RKO (cell line): ENCODE data around the gene PUS1.
"Not testable (repeated sequence)": the region's sequence is repeated elsewhere in the genome, so short reads cannot be mapped to it uniquely, and the experiment has no call there.

Source experiments
- DNase-seq: peaks from one replicate; pipeline ENCODE4 v3.0.0-alpha.2; 2016; ENCODE audit warnings: low spot score

The PUS1 gene

DNA sequence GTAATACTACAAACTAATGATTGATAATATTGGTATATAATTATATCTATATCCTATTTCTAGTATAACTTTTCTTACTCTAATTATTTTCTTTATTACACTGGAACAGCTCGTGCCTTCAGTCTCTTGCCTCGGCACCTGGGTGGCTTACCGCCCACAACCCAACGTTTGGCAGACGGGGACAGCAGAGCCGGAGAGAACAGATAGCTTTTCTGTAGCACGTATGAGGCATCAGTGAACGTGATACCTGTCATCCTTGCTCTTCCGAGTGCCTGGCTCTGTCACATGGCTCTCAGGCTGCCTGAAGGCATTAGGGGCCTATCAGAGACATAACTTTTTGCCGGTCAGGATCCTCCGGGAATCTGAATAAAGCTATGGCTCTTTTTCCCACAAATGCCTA, 5.5 kb downstream of the PUS1 start:
- DNase-seq: no peak

DNA sequence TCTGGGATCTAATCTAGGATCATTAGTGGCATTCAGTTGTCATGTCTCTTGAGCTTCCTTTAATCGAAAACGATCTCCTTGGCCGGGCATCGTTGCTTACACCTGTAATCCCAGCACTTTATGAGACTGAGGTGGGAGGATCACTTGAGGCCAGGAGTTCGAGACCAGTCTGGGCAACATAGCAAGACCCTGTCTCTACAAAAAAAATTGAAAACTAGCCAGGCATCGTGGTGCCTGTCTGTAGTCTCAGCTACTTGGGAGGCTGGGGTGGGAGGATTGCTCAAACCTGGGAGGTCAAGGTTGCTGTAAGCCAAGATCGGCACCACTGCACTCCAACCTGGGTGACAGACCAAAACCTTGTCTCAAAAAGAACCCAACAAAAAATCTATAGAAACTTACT, 9.0 kb downstream of the PUS1 start:
- no peak for DNase-seq

DNA sequence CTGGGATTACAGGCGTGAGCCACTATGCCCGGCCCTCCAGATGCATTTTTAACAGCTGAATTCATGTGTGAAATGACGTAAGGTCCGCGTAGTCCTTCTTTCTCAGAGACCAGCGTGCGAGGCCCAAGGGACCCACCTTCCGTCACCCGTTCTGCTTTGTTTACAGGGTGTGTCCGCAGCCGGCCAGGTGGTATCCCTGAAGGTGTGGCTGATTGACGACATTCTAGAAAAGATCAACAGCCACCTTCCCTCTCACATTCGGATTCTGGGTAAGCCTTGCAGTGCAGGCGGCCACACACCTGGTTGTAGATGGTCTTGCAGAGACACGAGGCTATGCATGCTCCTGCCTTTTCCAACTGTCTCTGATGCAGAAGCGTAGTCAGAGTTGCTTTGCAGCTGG, 9.9 kb downstream of the PUS1 start:
- DNase-seq: no peak

DNA sequence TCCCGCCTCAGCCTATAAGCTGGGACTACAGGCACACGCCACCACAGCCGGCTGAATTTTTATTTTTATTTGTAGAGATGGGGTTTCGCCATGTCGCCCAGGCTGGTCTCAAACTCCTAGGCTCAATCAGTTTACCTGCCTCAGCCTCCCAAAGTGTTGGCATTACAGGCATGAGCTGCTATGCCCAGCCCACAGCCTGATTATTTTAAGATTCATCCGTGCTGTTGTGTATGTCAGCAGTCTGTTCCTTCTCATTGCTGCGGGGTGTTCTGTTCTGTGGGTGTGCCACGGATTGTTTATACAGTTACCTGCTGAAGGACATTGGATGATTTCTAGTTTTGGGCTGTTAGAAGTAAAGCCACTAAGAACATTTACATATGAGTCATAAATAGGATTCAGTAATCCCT, 11.1 kb downstream of the PUS1 start:
- no peak for DNase-seq

DNA sequence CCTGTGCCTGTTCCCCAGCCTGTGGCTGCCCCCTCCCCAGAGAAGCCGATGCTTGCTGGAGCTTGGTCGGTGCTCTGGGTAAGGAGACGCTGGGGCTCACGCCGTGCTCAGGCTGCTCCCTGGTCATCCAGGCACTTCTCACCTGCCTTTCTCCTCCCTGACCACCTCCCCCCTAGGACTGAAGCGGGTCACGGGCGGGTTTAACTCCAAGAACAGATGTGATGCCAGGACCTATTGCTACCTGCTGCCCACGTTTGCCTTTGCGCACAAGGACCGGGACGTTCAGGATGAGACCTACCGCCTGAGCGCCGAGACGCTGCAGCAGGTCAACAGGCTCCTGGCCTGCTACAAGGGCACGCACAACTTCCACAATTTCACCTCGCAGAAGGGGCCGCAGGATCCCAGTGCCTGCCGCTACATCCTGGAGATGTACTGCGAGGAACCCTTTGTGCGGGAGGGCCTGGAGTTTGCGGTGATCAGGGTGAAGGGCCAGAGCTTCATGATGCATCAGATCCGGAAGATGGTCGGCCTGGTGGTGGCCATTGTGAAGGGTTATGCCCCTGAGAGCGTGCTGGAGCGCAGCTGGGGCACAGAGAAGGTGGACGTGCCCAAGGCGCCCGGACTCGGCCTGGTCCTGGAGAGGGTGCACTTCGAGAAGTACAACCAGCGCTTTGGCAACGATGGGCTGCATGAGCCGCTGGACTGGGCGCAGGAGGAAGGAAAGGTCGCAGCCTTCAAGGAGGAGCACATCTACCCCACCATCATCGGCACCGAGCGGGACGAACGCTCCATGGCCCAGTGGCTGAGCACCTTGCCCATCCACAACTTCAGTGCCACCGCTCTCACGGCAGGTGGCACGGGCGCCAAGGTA, 12.3 kb downstream of the PUS1 start:
- no peak for DNase-seq

DNA sequence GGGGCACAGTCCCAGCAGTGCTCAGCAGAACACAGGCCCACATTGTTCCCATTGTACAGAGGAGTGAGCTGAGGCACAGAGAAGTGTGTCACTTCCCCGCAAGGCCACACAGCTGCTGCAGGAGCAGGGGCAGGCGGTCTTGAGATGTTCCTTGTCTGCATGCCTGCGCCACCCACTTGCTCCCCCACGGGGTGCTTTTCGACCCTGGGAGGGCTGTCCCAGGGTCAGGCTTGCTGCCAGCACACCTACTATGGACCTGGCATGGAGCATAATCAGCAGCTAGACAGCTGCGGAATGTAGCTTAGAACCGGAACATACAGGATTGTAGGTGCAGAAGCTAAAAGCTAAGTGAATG, 12.9 kb downstream of the PUS1 start:
- no peak for DNase-seq

DNA sequence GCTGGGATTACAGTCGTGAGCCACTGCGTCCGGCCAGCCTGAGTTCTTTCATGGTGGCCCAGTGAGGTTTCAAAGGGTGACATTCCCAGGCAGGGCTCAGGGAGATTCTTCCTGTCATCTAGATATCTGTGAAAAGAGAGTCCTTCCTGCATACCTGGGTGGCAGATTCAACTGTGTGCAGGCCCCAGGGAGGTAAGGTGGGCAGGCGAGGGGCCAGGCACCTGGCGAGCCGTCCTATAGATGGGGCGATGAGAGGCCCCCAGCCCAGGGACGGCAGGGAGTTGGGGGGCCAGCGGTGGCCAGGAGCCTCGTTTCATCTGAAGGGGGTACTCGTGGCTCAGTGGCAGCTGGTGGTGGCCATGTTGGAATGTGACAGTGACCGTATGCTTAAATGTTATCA, 13.6 kb downstream of the PUS1 start:
- DNase-seq: no peak

DNA sequence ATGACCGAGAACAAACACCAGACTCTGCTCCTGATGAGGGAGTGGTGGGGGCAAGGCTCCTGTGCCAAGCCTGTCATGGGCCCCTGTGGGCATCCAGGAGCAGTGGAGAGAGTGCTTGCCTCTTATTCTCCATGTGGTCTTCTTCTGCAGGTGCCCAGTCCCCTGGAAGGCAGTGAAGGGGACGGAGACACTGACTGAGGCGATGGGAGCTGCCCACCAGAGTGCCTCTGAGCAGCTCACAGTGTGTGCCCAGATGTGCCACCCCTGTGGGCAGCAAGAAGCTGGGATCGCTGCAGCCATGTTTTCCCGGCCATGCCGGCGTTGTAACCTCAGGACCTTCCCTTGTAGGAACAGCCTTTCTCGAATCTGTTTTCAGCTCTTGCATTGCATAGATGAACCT, 14.3 kb downstream of the PUS1 start:
- no peak for DNase-seq

DNA sequence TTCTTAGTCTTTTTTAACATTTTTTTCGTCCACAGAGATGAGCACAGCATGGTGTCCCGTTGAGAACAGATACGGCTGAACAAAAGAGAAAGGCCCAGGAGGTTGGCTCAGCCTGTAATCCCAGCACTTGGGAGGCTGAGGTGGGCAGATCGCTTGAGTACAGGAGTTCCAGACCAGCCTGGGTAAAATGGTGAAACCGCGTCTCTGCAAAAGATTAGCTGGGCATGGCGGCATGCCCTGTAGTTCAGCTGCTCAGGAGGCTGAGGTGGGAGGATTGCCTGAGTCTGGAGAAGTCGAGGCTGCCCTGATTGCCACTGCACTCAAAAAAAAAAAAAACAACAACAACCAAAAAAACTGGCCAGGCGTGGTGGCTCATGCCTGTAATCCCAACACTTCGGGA, 14.8 kb downstream of the PUS1 start:
- DNase-seq: no peak

DNA sequence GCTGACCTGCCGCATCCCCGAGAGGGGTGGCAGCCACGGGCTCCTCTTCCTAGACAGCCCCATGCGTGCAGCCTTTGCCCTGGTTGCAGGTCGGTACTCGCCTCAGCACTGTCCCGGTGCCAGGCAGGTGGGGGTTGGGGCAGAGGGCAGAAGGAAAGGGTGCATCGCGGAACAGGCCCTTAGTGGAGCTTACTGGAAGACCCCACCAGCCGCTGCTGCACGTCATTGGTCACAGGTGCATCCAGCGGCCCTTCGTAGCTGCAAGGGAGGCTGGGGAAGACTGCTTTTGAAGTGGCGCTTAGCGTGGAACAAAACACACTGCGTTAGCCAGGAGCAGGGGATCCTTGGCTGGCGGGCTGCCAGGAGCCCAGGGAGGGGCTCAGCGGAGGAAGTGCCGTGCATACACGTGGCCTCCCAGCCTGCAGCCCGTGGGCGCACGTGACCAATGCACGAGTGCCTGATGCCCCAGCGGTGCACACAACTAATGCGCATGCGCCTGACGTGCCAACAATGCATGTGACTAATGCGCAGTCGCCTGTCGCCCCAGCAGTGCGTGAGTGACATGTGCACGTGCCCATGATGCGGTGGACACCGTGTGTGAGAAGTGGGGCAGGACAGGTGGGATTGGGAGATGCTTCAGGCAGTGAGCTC, 15.7 kb downstream of the PUS1 start:
- no peak for DNase-seq

DNA sequence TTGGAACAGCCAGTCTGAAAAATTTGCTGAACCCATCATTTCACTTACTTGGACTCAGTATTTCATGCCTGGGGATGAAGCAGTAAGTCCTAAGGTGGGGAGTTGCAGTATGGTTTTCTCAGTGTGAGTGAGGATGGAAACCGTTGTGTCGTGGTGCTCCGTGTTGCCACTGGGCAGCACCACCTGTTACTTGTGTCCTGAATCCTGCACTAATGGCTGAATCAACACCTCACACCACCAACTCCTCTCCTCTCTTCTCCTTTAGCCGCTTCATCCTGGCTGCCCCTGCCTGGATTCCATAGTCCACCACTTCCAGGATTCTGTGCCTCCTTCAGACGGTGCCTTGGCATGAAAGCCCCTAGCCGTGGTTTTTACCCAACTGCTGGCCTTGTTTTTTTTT, 17.7 kb downstream of the PUS1 start:
- DNase-seq: no peak

DNA sequence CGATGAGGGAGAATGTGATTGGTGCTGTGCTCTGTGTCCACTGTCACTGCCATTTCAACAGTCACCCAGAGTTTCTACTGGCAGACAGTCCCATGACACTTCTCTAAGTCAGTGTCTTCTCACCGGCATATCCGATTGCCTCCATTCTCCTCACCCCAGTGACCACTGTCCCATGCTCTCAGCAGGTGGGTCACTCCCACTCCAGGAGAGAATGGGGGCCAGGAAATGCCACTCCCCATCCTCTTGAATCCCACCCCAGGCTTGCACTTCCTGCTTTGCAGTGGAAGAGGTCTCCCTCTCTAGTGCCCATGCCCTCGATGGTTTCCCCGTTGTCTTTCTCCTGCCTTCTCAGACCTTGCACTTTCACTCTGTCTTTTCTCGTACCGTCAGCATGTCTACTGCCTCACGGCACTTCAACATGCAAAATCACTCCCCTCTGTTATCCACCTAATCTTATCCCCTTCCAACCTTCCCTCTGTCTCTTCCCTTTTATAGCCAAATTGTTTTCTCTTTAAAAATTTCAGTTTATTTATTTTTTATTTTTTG, 18.5 kb downstream of the PUS1 start:
- no peak for DNase-seq

DNA sequence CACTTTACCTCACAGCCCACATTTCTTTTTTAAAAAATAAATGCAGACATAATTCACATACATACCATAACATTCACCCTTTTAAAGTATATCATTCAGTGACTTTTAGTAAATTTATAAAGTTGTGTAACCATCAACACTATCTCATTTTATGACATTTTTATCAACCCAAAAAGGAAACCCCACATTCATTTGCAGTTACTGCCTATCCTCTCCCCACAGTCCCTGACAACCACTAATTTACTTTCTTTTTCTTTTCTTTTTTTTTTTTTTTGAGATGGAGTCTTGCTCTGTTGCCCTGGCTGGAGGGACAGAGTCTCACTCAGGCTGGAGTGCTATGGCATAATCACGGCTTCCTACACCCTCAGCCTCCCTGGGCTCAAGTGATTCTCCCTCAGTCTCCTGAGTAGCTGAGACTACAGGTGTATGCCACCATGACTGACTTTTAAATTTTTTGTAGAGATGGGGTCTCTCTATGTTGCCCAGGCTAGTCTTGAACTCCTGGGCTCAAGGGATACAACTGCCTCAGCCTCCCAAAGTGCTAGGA, 19.2 kb downstream of the PUS1 start:
- DNase-seq: no peak

DNA sequence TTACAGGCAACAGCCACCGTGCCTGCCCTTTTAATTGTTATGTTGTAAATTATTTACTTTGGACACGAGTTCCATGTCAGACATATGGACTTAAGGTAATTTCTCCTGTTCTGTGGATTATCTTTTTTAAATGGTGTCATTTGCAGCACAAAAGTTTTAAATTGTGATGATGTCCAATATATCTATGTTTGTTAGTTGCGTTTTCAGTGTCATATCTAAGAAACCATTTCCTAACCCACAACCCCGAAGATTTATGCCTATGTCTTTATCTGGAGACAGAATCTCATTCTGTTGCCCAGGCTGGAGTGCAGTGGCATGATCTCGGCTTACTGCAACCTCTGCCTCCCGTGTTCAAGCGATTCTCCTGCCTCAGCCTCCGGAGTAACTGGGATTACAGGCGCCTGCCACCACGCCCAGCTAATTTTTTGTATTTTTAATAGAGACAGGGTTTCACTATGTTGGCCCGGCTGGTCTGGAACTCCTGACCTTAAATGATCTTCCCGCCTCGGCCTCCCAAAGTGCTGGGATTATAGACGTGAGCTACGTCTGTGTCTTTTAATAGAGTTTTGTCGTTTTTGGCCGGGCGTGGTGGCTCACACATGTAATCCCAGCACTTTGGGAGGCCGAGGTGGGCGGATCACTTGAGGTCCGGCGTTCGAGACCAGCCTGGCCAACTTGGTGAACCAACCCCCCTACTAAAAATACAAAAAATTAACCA, 19.8 kb downstream of the PUS1 start:
- DNase-seq: not testable (repeated sequence)

DNA sequence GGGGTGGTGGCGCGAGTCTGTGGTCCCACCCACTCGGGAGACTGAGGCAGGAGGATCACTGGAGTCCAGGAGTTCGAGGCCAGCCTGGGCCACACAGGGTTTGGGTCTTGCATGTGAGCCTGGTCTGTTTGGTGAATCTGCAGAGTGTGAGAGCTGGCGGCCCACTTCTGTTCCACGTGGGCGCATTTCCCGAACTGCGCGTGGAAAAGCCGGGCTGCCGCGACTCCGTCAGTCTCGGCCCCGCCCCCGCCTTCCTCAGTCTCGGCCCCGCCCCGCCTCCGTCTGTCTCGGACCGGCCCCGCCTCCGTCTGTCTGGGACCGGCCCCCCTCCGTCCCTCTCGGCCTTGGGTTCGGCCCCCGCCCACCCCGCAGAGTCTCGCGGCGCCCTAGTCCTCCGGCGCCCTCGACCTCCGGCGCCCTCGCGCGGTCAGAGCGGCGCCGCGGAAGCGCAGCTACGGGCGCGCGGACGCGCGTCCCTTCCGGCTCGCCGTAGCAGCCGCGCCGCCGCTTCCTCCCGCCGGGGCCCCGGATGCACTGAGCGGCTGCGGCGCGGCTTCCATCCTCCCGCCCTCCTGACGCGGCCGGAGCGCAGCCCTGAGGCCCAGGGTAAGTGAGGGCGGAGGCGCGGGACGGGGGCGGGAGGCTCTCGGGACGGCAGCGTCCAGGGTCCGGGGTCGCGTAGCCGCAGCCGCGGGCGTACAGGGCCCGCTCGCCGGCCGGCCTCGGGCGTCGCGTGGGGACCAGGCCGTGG, 20.5 kb downstream of the PUS1 start, which contains the start of gene EP400:
Gene EP400, plus strand, starts transcription at position 512 of the 751 bp plus-strand sequence. CDS start 10,678 bp downstream, outside the sequence.
- DNase-seq: peak; percentile 89

DNA sequence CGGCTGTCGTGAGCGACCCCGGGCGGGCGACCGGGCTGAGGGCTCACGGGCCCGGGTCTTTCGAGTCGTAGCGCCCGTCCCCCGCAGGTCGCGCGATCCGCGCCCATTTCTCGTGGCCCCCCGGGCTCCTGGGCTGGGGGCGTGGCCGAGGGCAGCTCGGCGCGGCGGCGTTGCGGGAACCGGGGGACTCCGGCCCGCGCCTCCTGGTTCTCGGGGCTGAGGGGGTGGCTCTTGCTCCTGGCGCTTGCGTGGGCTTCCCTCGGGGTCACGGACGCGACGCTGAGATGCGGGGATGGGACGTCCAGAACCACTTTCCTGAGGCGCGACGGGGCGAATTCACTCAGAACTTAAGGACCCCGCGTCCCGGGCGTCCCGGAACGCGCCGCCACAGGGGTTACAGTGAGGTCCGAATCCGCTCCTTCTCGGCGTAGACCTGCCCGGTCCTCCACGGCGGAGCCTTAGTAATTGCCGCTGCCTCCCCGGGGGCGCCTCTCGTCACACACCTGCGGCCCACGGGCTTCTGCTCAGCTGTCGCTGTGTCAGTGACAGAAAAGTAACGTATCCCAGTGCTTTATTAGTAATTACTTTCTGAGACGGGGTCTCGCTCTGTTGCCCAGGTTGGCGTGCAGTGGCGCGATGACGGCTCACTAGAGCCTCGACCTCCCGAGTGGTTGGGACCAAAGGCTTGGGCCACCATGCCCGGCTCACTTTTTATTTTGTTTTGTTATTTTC, 21.3 kb downstream of the PUS1 start:
- DNase-seq: no peak

DNA sequence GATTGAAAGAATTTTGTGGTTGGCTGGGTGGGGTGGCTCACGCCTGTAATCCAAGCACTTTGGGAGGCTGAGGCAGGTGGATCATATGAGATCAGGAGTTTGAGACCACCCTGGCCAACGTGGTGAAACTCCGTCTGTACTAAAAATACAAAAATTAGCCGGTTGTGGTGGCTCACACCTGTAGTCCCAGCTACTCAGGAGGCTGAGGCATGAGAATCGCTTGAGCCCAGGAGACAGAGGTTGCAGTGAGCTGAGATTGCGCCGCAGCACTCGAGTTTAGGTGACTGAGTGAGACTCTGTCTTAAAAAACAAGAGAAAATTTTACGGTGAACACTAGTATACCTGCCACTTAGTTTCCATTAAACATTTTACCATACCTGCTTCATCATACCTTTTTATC, 24.7 kb downstream of the PUS1 start:
- DNase-seq: not testable (repeated sequence)

DNA sequence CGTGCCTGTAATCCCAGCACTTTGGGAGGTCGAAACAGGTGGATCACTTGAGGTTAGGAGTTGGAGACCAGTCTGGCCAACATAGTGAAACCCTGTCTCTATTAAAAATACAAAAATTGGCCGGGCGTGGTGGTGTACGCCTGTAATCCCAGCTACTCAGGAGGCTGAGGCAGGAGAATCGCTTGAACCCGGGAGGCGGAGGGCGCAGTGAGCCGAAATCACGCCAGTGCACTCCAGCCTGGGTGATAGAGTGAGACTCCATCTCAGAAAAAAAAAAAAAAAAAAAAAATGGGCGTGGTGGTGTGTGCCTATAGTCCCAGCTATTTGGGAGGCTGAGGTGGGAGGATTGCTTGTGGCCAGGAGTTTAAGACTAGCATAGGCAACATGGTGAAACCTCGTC, 25.4 kb downstream of the PUS1 start:
- DNase-seq: not testable (repeated sequence)

DNA sequence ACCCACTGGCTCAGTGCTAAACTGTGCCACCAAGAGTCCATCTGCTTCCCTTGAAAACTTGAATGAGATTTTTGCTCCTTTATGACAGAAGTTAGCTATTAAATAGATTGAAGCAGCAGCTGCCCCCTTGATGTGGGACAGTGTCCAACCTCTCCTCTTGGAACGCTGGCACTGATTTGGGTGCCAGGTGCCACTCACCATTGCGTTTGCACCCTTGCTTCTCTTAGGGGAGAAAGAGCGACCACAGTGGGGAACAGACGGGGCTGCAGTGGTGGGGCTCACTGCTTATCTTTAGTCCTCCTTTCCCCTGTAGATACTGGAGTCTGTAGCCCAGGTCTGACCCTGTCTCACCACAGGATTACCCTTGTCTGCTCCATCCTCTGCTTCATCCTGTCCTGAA, 30.0 kb downstream of the PUS1 start:
- DNase-seq: no peak

DNA sequence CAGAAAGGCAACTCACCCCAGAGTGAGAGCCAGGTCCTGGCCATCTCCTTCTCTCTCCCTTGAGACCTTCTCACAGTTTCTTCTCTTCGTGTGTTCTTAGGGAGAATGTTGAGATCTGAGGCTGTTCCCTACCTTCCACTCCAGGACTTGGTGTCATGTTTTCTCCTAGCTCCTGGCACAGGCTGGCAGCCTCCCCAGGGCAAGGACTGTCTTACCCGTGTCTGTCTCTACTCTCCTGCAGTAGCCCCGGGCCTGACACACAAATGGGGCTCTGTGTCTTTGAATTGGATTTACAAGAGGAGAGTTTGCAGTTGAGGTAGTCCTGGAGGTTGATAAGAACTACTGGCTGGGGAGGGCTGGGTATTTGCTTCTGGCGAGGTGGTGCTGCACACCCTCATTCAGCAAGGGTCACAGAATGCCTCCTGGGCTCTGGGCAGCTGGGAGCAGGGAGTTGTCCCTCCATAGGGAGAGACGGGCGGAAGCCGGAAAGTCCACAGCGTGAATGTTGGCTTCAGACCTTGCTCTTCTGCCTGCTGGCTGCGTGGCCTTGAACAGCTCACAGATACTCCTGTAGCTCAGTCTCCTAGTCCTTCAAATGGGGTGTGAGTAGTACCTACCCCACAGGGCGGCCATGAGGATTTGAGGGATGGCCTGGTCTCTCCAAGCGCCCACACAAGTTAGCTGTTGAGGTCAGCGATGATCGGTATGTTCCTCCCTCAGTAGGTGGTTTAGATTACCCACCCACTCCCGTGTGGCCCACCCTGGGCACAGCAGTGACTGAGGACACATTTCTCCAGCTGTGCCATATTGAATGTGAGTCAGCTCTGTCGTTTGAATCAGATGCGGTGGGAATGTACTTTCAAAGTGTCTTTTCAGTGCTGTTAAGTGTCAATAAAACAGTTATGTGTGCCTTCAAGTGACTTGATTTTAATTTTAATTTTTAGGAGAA, 30.8 kb downstream of the PUS1 start:
- DNase-seq: no peak
